Stimulated activated CD4-positive, alpha-beta T cell treated with anti-CD3 and anti-CD28 coated beads, Interleukin-2, amount 100 ng/mL, for 24 hours (primary cell): ENCODE measurements around the gene HNRNPM.
A peak's percentile ranks its signal among the peaks of the same experiment; 100 is the strongest.
"Not testable (repeated sequence)": the region's sequence is repeated elsewhere in the genome, so short reads cannot be mapped to it uniquely, and the experiment has no call there.

Source experiments
- DNase-seq, 2 donors: peaks; one replicate each; pipeline ENCODE4 v3.0.0-alpha.2; 2020

Gene HNRNPM

GRCh38 chr19:8444677-8445487, at the start of gene HNRNPM:
HNRNPM (plus strand) TSS chr19:8444975; CDS start chr19:8444999, 24 bp downstream.
- DNase-seq = peak; percentile 100

- no peak for DNase-seq
Measured at GRCh38 chr19:8395621-8396082, 49.1 kb upstream of the HNRNPM start.

- DNase-seq = no peak
Measured at GRCh38 chr19:8396185-8396562, 48.6 kb upstream of the HNRNPM start.

GRCh38 chr19:8396563-8397203, 48.1 kb upstream of the HNRNPM start:
- peak; percentile 76 to 78 for DNase-seq

- no peak for DNase-seq
Measured at GRCh38 chr19:8397271-8397670, 47.5 kb upstream of the HNRNPM start.

- DNase-seq = no peak
Measured at GRCh38 chr19:8397746-8398310, 46.9 kb upstream of the HNRNPM start.

GRCh38 chr19:8398311-8398771, 46.4 kb upstream of the HNRNPM start:
- DNase-seq = no peak

GRCh38 chr19:8399681-8400188, 45.0 kb upstream of the HNRNPM start:
- no peak for DNase-seq

GRCh38 chr19:8401981-8402411, 42.8 kb upstream of the HNRNPM start:
- DNase-seq = no peak

GRCh38 chr19:8403098-8403819, 41.5 kb upstream of the HNRNPM start:
- DNase-seq = no peak

GRCh38 chr19:8403820-8404109, 41.0 kb upstream of the HNRNPM start:
- DNase-seq = no peak

- DNase-seq = no peak
Measured at GRCh38 chr19:8404391-8405151, 40.2 kb upstream of the HNRNPM start.

GRCh38 chr19:8410718-8411117, 34.1 kb upstream of the HNRNPM start:
- not testable (repeated sequence) for DNase-seq

GRCh38 chr19:8412783-8413628, 31.8 kb upstream of the HNRNPM start, which contains the start of gene MARCHF2:
MARCHF2 (plus strand) TSS chr19:8413305; CDS start chr19:8421841, 8,536 bp downstream.
- peak; percentile 94 to 96 for DNase-seq

GRCh38 chr19:8413629-8413995, 31.2 kb upstream of the HNRNPM start:
- no peak for DNase-seq

GRCh38 chr19:8416796-8417195, 28.0 kb upstream of the HNRNPM start:
- no peak for DNase-seq

- DNase-seq = no peak
Measured at GRCh38 chr19:8421484-8422461, 23.0 kb upstream of the HNRNPM start.

GRCh38 chr19:8423817-8424223, 21.0 kb upstream of the HNRNPM start:
- DNase-seq = no peak

- not testable (repeated sequence) for DNase-seq
Measured at GRCh38 chr19:8425331-8425730, 19.4 kb upstream of the HNRNPM start.

- DNase-seq = no peak
Measured at GRCh38 chr19:8426283-8426682, 18.5 kb upstream of the HNRNPM start.
